ENCODE results near the gene DEPDC5.

DNA sequence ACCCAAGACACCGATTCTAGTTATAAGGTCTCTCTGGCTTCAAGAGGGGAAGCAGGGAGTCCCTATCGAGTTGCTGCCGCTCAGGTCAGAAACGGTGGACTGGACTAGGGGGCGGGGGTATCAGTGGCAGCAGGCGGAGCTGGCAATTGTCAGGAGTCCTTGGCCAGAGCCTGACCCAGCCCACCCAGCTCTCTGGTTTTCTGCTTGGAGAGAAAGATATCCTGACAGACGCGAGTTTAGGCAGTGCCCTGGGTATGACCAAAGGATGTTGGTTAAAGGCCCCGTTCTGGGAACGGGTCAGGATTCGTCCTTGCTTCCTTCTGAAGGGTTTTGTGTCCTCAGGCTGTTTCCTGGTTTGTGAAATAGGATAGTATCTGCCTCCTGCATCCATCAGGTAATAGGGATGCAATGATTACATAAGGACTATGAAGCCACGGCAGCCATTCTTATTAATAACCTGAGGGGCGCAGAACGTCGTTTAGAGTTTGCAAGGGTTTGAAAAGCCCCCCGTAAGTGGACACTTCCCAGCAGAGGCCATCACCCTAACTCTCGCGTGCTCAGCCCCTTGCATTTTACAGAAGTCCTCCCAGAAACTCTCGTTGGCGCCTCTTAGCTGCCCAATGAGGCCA is 700 bp upstream of the DEPDC5 start:
- TF ChIP-seq POLR2A (IDR thresholded peaks at IDR 0.05; ENCODE audit: low read depth, low read length) = no peak; the same call in 1 of the 2 replicates
- TF ChIP-seq TAF1 (IDR thresholded peaks at IDR 0.05; ENCODE audit: borderline replicate concordance, low read depth, low read length) = no peak
